Measurements from ENCODE around the gene KIF1A. TPM values are rescaled to one million over a fixed set of nuclear protein-coding genes. Genes with fewer than 3 reads are reported as not detected.

Gene KIF1A
- total and polyA plus RNA-seq, 2 of the 13 experiments (the other 11 are each of a cell fraction or from before 2014, with no cell fraction given): 0.01 TPM; not detected in 1

DNA sequence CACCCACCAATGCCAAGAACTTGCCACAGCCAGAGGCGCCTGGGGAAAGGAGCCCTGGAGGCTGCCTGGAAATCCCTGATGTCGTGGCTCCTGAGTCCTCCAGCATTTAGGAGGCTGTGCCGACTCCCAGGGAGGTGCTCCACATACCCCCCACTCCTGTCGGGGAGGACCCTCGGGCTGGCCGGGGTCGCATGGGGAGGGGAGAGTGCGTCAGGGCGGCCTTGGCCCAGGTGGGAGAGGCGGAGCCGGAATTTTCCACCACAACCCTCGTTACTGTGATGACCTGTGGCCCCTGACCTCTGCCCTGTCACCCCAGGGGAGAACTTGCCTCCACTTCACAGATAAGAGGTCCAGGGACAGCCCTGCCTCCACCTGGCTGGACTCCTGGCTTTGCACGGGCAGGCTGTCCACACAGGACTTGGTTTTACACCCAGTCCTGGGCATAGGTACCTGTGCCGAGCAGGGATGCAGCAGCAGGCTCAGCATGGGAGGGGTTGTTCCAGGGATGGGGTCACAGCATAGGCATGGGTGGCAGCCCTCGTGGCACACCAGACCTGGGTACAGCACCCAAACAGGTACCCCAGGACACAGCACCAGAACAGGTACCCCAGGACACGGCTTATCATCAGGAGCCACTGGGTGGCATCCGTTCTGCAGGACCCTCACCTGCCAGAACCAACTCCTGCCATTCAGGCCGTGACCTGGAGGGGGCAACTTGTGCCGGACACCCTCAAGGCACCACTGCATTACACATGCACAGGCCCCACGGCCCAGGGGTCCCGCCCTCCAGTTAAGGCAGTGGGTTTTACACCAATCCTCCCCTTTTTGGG is 36.3 kb upstream of the KIF1A start (continued):
- TF ChIP-seq, protein P1, sequence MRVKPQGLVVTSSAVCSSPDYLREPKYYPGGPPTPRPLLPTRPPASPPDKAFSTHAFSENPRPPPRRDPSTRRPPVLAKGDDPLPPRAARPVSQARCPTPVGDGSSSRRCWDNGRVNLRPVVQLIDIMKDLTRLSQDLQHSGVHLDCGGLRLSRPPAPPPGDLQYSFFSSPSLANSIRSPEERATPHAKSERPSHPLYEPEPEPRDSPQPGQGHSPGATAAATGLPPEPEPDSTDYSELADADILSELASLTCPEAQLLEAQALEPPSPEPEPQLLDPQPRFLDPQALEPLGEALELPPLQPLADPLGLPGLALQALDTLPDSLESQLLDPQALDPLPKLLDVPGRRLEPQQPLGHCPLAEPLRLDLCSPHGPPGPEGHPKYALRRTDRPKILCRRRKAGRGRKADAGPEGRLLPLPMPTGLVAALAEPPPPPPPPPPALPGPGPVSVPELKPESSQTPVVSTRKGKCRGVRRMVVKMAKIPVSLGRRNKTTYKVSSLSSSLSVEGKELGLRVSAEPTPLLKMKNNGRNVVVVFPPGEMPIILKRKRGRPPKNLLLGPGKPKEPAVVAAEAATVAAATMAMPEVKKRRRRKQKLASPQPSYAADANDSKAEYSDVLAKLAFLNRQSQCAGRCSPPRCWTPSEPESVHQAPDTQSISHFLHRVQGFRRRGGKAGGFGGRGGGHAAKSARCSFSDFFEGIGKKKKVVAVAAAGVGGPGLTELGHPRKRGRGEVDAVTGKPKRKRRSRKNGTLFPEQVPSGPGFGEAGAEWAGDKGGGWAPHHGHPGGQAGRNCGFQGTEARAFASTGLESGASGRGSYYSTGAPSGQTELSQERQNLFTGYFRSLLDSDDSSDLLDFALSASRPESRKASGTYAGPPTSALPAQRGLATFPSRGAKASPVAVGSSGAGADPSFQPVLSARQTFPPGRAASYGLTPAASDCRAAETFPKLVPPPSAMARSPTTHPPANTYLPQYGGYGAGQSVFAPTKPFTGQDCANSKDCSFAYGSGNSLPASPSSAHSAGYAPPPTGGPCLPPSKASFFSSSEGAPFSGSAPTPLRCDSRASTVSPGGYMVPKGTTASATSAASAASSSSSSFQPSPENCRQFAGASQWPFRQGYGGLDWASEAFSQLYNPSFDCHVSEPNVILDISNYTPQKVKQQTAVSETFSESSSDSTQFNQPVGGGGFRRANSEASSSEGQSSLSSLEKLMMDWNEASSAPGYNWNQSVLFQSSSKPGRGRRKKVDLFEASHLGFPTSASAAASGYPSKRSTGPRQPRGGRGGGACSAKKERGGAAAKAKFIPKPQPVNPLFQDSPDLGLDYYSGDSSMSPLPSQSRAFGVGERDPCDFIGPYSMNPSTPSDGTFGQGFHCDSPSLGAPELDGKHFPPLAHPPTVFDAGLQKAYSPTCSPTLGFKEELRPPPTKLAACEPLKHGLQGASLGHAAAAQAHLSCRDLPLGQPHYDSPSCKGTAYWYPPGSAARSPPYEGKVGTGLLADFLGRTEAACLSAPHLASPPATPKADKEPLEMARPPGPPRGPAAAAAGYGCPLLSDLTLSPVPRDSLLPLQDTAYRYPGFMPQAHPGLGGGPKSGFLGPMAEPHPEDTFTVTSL (CRISPR knock-in tag; IDR thresholded peaks at IDR 0.05; ENCODE audit: borderline replicate concordance): no peak
- TF ChIP-seq BCL6 (CRISPR knock-in tag; IDR thresholded peaks at IDR 0.05): no peak
- TF ChIP-seq ZSCAN21 (CRISPR knock-in tag; IDR thresholded peaks at IDR 0.05; ENCODE audit: borderline replicate concordance): peak; percentile 83; the same call in 1 of the 2 replicates
- 0 out of 2 replicates have a peak, but pooled peaks have one; percentile 68 for TF ChIP-seq PITX1 (CRISPR knock-in tag; IDR thresholded peaks at IDR 0.05)
- no peak for TF ChIP-seq PCBP2 (optimal IDR thresholded peaks at IDR 0.05; ENCODE audit: low read depth, low read length, poor library complexity, severe bottlenecking)
- TF ChIP-seq ESRRA (CRISPR knock-in tag; IDR thresholded peaks at IDR 0.05; ENCODE audit: low read depth): no peak
- no peak for TF ChIP-seq KDM6A (CRISPR knock-in tag; IDR thresholded peaks at IDR 0.05; ENCODE audit: low read depth)
- TF ChIP-seq, protein P2, sequence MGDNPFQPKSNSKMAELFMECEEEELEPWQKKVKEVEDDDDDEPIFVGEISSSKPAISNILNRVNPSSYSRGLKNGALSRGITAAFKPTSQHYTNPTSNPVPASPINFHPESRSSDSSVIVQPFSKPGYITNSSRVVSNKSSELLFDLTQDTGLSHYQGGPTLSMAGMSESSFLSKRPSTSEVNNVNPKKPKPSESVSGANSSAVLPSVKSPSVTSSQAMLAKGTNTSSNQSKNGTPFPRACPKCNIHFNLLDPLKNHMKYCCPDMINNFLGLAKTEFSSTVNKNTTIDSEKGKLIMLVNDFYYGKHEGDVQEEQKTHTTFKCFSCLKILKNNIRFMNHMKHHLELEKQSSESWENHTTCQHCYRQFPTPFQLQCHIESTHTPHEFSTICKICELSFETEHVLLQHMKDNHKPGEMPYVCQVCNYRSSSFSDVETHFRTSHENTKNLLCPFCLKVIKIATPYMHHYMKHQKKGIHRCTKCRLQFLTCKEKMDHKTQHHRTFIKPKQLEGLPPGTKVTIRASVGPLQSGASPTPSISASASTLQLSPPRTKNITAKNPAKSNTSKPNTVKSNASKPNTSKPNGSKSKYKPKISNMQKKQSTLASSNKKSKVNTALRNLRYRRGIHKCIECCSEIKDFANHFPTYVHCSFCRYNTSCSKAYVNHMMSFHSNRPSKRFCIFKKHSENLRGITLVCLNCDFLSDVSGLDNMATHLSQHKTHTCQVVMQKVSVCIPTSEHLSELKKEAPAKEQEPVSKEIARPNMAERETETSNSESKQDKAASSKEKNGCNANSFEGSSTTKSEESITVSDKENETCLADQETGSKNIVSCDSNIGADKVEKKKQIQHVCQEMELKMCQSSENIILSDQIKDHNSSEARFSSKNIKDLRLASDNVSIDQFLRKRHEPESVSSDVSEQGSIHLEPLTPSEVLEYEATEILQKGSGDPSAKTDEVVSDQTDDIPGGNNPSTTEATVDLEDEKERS (CRISPR knock-in tag; IDR thresholded peaks at IDR 0.05): no peak
- no peak for TF ChIP-seq TCF7 (IDR thresholded peaks at IDR 0.05; ENCODE audit: low read depth)
- TF ChIP-seq MTA3 (CRISPR knock-in tag; IDR thresholded peaks at IDR 0.05): no peak
- TF ChIP-seq TOPORS (CRISPR knock-in tag; IDR thresholded peaks at IDR 0.05): 0 out of 2 replicates have a peak, but pooled peaks have one; percentile 59
- TF ChIP-seq TRIM24 (CRISPR knock-in tag; IDR thresholded peaks at IDR 0.05): no peak
- no peak; the same call in 1 of the 2 replicates for TF ChIP-seq MZF1 (CRISPR knock-in tag; IDR thresholded peaks at IDR 0.05; ENCODE audit: borderline replicate concordance)
- no peak for TF ChIP-seq HCFC1 (IDR thresholded peaks at IDR 0.05; ENCODE audit: low read depth, low read length)
- TF ChIP-seq, protein P3, sequence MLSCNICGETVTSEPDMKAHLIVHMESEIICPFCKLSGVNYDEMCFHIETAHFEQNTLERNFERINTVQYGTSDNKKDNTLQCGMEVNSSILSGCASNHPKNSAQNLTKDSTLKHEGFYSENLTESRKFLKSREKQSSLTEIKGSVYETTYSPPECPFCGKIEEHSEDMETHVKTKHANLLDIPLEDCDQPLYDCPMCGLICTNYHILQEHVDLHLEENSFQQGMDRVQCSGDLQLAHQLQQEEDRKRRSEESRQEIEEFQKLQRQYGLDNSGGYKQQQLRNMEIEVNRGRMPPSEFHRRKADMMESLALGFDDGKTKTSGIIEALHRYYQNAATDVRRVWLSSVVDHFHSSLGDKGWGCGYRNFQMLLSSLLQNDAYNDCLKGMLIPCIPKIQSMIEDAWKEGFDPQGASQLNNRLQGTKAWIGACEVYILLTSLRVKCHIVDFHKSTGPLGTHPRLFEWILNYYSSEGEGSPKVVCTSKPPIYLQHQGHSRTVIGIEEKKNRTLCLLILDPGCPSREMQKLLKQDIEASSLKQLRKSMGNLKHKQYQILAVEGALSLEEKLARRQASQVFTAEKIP (CRISPR knock-in tag; IDR thresholded peaks at IDR 0.05; ENCODE audit: borderline replicate concordance): no peak
- no peak for TF ChIP-seq ZNF766 (CRISPR knock-in tag; IDR thresholded peaks at IDR 0.05; ENCODE audit: borderline replicate concordance)
- TF ChIP-seq PHF8 (CRISPR knock-in tag; IDR thresholded peaks at IDR 0.05): no peak
- TF ChIP-seq KDM5A (IDR thresholded peaks at IDR 0.05; ENCODE audit: borderline replicate concordance, low read length): no peak
